Measurements from ENCODE around the gene KCNA1.

- TF ChIP-seq CTCF (IDR thresholded peaks at IDR 0.05; ENCODE audit: low read length) (no peak), EZH2 (optimal IDR thresholded peaks at IDR 0.05; ENCODE audit: low read depth, low read length) (no peak)
Measured at GRCh38 chr12:4860741-4861140, 49.0 kb upstream of the KCNA1 start.
